ENCODE measurements around the gene ANKRD36.
A peak's percentile ranks its signal among the peaks of the same experiment; 100 is the strongest.
"Not testable (repeated sequence)": the region's sequence is repeated elsewhere in the genome, so short reads cannot be mapped to it uniquely, and the experiment has no call there.

The ANKRD36 gene

DNA sequence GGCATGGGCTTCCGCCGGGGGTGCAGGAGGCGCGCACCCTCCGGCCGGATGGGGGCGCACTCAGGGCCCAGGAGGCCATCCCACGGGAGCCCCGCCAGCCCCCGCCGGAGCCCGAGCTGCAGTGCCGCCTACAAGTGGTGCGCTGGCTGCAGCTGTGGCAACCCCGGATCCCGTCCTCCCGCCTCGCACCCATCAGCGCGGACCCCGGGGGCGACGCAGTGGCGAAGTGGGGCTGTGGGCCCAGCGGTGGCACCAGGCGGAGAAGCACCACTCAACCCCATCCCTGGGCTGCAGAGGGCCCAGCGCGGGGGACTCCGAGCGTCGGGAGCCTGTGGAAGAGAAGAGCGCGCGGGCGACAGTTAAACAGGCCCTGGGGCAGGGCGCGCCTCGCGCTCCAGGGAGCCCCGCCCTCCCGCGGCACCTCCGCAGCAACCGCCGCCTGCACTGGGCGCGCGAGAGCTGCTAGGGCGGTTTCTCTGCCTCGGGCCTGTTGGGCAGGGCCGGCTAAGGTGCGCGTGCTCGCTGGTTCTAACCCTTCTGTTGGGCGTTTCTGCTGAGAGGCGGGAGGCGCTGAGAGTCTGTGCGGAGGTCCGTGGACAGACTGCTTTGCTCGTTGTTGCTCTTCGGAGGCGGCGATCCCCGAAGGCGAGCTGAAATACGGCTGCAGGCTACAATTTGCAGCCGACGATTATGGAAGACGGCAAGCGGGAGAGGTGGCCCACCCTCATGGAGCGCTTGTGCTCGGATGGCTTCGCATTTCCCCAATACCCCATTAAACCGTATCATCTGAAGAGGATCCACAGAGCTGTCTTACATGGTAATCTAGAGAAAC, at the start of gene ANKRD36:
ANKRD36 (plus strand) TSS at position 104 of the 832 bp plus-strand sequence; CDS start at position 691, 587 bp downstream.
- not testable (repeated sequence) for H3K9me3 ChIP-seq (ENCODE audit: control insufficient read depth, insufficient read depth, low read length); H3K36me3 ChIP-seq (ENCODE audit: control insufficient read depth, insufficient read depth, low read length); H3K4me1 ChIP-seq (ENCODE audit: control insufficient read depth, insufficient read depth, low read length); H3K27me3 ChIP-seq (ENCODE audit: control insufficient read depth, insufficient read depth, low read length)
- H3K4me3 ChIP-seq (ENCODE audit: low read depth, low read length): peak within 1 kb of the TSS; percentile 69
- H3K9ac ChIP-seq (ENCODE audit: low read depth, low read length): peak within 1 kb of the TSS; percentile 8

DNA sequence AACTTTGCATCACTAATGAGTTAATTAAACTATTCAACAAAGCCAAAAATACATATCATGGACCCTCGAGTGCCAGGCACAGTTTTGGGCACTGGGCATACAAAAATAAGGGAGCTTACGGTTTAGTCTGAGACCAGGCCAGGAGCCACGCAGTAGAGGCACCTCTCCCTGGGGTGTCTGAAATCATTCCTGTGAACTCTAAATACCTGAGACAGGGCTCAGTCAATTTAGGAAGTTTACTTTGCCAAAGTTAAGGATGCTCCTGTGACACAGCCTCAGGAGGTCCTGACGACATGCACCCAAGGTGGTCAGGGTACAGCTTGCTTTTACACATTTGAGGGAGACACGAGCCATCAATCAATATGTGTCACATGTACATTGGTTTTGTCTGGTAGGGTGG, 46.9 kb upstream of the ANKRD36 start:
- H3K9me3 ChIP-seq (ENCODE audit: control insufficient read depth, insufficient read depth, low read length); H3K4me3 ChIP-seq (ENCODE audit: low read depth, low read length); H3K4me1 ChIP-seq (ENCODE audit: control insufficient read depth, insufficient read depth, low read length); H3K36me3 ChIP-seq (ENCODE audit: control insufficient read depth, insufficient read depth, low read length); H3K27me3 ChIP-seq (ENCODE audit: control insufficient read depth, insufficient read depth, low read length); H3K9ac ChIP-seq (ENCODE audit: low read depth, low read length): not testable (repeated sequence)

GRCh38 chr2:97067279-97068004, 45.5 kb upstream of the ANKRD36 start:
- Histone ChIP-seq H3K4me1 (ENCODE audit: control insufficient read depth, insufficient read depth, low read length) (no peaks in the 10 kb centered on the region), H3K9me3 (ENCODE audit: control insufficient read depth, insufficient read depth, low read length) (no peaks in the 10 kb centered on the region), H3K9ac (ENCODE audit: low read depth, low read length) (no peak overlapping the region), H3K4me3 (ENCODE audit: low read depth, low read length) (no peak overlapping the region), H3K36me3 (ENCODE audit: control insufficient read depth, insufficient read depth, low read length) (no peaks in the 10 kb centered on the region), H3K27me3 (ENCODE audit: control insufficient read depth, insufficient read depth, low read length) (no peaks in the 10 kb centered on the region)

- Histone ChIP-seq H3K9me3 (ENCODE audit: control insufficient read depth, insufficient read depth, low read length) (no peaks in the 10 kb centered on the region), H3K4me1 (ENCODE audit: control insufficient read depth, insufficient read depth, low read length) (no peaks in the 10 kb centered on the region)
Measured at GRCh38 chr2:97068074-97068473, 44.9 kb upstream of the ANKRD36 start.

DNA sequence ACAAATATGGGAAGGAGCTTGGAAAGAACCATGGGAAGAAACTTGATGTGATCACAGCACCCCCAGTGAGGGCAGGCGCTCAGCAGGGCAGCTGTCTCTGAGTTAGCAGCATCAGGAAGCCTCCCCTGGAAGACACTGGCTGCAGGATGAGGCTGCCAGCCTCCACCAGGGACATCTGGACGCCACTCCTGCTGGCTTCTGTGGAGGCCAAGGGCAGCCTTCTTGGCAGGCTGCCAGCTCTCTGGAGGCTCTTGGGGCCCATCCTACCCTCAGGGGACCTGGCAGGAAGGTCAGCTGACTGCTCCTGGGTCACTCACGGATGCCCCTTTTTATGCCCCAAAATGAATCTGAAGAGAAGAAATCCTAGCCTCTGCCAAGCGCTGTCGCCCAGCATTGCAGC, 44.2 kb upstream of the ANKRD36 start:
- not testable (repeated sequence) for H3K9me3 ChIP-seq (ENCODE audit: control insufficient read depth, insufficient read depth, low read length); H3K36me3 ChIP-seq (ENCODE audit: control insufficient read depth, insufficient read depth, low read length); H3K4me1 ChIP-seq (ENCODE audit: control insufficient read depth, insufficient read depth, low read length); H3K27me3 ChIP-seq (ENCODE audit: control insufficient read depth, insufficient read depth, low read length); H3K4me3 ChIP-seq (ENCODE audit: low read depth, low read length); H3K9ac ChIP-seq (ENCODE audit: low read depth, low read length)

More at GRCh38 chr2:97068074-97068473, 44.9 kb upstream of the ANKRD36 start:
- no peaks in the 10 kb centered on the region for H3K36me3 ChIP-seq (ENCODE audit: control insufficient read depth, insufficient read depth, low read length)
- no peak overlapping the region for H3K4me3 ChIP-seq (ENCODE audit: low read depth, low read length)
- no peaks in the 10 kb centered on the region for H3K27me3 ChIP-seq (ENCODE audit: control insufficient read depth, insufficient read depth, low read length)
- no peak overlapping the region for H3K9ac ChIP-seq (ENCODE audit: low read depth, low read length)

DNA sequence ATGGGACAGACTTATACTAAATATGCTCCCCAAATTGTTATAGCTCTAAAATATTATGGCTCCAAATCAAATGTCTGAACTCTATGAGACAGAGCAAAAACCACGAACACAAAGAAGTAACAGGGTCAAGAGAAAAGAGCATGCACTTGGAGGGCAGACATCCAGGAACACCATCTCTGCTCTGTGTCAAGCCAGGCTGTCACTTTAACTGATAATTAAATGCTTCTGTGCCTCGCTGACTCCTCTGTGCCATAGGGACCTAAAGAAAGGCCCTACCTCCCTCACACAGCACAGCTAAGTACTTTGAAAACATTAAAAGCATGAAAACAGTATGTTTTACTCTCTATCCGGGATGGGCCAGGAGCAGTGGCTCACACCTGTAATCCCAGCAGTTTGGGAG, 42.0 kb upstream of the ANKRD36 start:
- H3K9me3 ChIP-seq (ENCODE audit: control insufficient read depth, insufficient read depth, low read length); H3K36me3 ChIP-seq (ENCODE audit: control insufficient read depth, insufficient read depth, low read length); H3K27me3 ChIP-seq (ENCODE audit: control insufficient read depth, insufficient read depth, low read length); H3K4me3 ChIP-seq (ENCODE audit: low read depth, low read length); H3K4me1 ChIP-seq (ENCODE audit: control insufficient read depth, insufficient read depth, low read length); H3K9ac ChIP-seq (ENCODE audit: low read depth, low read length): not testable (repeated sequence)

GRCh38 chr2:97077213-97077612, 35.7 kb upstream of the ANKRD36 start:
- H3K36me3 ChIP-seq (ENCODE audit: control insufficient read depth, insufficient read depth, low read length); H3K4me1 ChIP-seq (ENCODE audit: control insufficient read depth, insufficient read depth, low read length); H3K27me3 ChIP-seq (ENCODE audit: control insufficient read depth, insufficient read depth, low read length): not testable (repeated sequence)

GRCh38 chr2:97080855-97081254, 32.1 kb upstream of the ANKRD36 start:
- H3K27me3 ChIP-seq (ENCODE audit: control insufficient read depth, insufficient read depth, low read length); H3K4me3 ChIP-seq (ENCODE audit: low read depth, low read length); H3K36me3 ChIP-seq (ENCODE audit: control insufficient read depth, insufficient read depth, low read length); H3K9me3 ChIP-seq (ENCODE audit: control insufficient read depth, insufficient read depth, low read length); H3K9ac ChIP-seq (ENCODE audit: low read depth, low read length); H3K4me1 ChIP-seq (ENCODE audit: control insufficient read depth, insufficient read depth, low read length): not testable (repeated sequence)

More at GRCh38 chr2:97077213-97077612, 35.7 kb upstream of the ANKRD36 start:
- H3K9ac ChIP-seq (ENCODE audit: low read depth, low read length); H3K4me3 ChIP-seq (ENCODE audit: low read depth, low read length); H3K9me3 ChIP-seq (ENCODE audit: control insufficient read depth, insufficient read depth, low read length): not testable (repeated sequence)

DNA sequence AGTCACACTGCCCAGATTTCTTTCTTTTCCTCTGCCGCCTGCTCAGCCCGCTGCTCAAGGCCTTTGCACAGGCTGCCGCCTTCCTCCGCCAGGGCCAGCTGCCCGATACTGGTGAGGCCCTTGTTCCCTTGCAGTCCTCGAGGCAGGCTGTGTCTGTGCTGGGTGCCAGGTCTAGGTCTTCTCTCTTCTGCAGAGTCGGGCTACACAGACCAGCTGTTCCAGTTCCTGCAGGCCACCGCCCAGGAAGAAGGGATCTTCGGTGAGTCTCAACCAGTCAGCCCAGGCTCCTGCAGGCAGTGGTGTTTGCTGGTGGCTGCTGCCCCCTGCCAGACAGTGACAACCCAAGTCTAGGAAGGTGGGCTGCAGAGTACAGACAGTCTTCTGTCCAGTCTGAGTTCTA, 30.7 kb upstream of the ANKRD36 start:
- not testable (repeated sequence) for H3K36me3 ChIP-seq (ENCODE audit: control insufficient read depth, insufficient read depth, low read length); H3K27me3 ChIP-seq (ENCODE audit: control insufficient read depth, insufficient read depth, low read length); H3K4me1 ChIP-seq (ENCODE audit: control insufficient read depth, insufficient read depth, low read length); H3K4me3 ChIP-seq (ENCODE audit: low read depth, low read length); H3K9me3 ChIP-seq (ENCODE audit: control insufficient read depth, insufficient read depth, low read length); H3K9ac ChIP-seq (ENCODE audit: low read depth, low read length)

GRCh38 chr2:97083516-97083915, 29.4 kb upstream of the ANKRD36 start:
- not testable (repeated sequence) for H3K4me1 ChIP-seq (ENCODE audit: control insufficient read depth, insufficient read depth, low read length); H3K36me3 ChIP-seq (ENCODE audit: control insufficient read depth, insufficient read depth, low read length); H3K4me3 ChIP-seq (ENCODE audit: low read depth, low read length); H3K9ac ChIP-seq (ENCODE audit: low read depth, low read length); H3K27me3 ChIP-seq (ENCODE audit: control insufficient read depth, insufficient read depth, low read length); H3K9me3 ChIP-seq (ENCODE audit: control insufficient read depth, insufficient read depth, low read length)

GRCh38 chr2:97085093-97085492, 27.9 kb upstream of the ANKRD36 start:
- not testable (repeated sequence) for H3K9me3 ChIP-seq (ENCODE audit: control insufficient read depth, insufficient read depth, low read length); H3K27me3 ChIP-seq (ENCODE audit: control insufficient read depth, insufficient read depth, low read length); H3K4me1 ChIP-seq (ENCODE audit: control insufficient read depth, insufficient read depth, low read length); H3K9ac ChIP-seq (ENCODE audit: low read depth, low read length); H3K4me3 ChIP-seq (ENCODE audit: low read depth, low read length); H3K36me3 ChIP-seq (ENCODE audit: control insufficient read depth, insufficient read depth, low read length)

DNA sequence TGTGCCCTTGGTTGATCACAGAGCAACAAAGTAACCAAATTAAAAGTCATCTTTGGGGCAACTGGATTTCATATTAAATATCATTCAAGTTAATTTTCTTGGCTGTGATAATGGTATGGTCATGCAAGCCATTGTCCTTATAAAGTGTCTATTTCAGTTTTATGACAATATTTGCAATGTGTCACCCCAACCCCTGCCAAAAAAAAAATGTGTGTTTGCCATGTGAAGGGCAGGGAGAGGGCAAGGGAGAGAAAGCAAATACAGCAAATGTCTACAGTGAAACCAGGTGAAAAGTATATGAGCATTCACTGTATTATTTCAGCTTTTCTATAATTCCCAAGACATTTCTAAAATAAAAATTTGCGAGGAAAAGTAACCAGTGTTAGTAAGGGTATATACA, 24.2 kb upstream of the ANKRD36 start:
- not testable (repeated sequence) for H3K36me3 ChIP-seq (ENCODE audit: control insufficient read depth, insufficient read depth, low read length); H3K27me3 ChIP-seq (ENCODE audit: control insufficient read depth, insufficient read depth, low read length); H3K4me3 ChIP-seq (ENCODE audit: low read depth, low read length); H3K9ac ChIP-seq (ENCODE audit: low read depth, low read length); H3K9me3 ChIP-seq (ENCODE audit: control insufficient read depth, insufficient read depth, low read length); H3K4me1 ChIP-seq (ENCODE audit: control insufficient read depth, insufficient read depth, low read length)

Measured in iPS-15b (cell line).